Articular chondrocyte of knee joint (primary cell): ENCODE data around the gene MEIOC. TPM values are rescaled to one million over a fixed set of nuclear protein-coding genes. Genes with fewer than 3 reads are reported as not detected.

Experiments
- small RNA-seq: library from RNA; depleted of rRNA; stranded (forward); fragments of <200 nt; gene quantifications from one replicate; pipeline ENCODE3, GENCODE V24; 2012
- total RNA-seq: library from RNA; depleted of rRNA; stranded (reverse); fragments of >200 nt; gene quantifications from 2 replicates; pipeline ENCODE4 v1.2.3, GENCODE V29; 2012

The MEIOC gene
- total RNA-seq, result under 0.01 and 0.11 TPM in 2 replicates

DNA sequence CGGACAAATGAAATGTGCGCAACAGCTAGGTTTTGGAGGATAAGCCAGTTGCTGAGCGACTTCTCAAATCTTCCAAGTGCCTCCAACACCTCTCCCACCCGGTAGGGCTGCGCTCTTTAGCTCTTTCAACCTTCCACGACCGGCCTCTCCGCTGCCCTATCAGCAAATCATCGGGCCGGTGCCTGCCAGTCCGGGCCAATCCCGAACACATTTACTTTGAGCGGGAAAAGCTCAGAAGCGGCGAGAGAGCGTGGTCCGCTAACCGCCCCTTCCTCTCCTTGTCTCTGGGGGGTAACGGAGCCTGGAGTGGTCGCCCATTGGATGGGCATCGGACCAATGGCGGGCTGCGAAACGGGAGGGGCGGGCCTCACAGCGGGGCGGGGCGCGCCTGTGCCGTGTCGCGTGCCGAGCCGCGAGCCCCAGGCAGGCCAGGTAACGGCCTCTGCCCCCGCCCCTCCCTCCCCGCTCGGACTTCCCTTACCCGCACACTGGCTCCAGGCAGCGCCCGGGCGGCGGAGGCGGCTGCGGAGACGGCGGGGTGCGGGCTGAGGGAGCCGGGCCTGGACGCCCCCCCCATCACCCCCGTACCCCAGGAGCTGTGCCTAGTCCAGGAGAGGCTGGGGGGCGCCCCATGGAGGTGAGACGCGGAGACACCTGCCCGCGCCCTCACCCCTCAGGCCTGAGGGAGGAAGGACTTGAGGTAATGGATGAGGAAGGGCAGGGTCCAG, at the start of gene MEIOC:
TSS of gene MEIOC (plus strand) at position 486 of the 728 bp plus-strand sequence. CDS start at position 632, 146 bp downstream.

DNA sequence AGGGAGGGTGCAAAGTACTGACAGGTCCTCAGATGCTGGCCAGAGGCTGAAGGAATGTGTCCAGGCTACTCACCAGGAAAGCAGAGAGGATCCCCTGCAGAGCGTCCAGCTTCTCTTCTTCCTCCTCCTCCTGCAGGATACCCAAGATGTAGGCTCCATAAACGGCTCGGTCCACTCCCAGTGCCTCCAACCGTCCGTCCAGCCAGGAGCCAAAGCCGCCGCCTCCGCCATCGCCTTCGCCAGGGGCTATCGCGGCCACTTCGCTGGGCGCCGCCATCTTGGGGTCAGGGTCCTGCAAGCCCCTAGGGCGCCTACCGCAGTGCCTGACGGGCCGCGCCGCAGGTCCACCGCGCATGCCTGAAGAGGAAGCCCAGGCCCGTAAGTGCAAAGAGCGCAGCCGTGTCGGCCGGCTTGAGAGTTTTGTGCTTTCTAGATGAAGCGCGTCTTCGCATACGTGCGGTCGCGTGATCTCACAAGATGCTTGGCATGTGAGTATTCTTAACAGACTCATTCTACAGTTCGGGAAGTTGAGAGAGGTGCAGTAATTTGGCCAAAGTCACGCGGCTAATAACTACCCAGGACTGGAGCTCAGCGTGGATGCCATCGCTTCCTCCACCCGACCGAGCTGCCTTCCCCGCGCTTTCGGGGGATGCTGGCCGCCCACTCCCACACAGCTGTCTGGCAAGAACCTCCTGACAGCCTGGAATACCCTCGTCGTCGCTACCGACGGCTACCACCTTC, 33.4 kb downstream of the MEIOC start, which contains the start of gene CCDC43:
TSS of gene CCDC43 (minus strand) at position 300 of the 741 bp plus-strand sequence. CDS start at position 277, 23 bp downstream.

GRCh38 chr17:44708401-44709263, 52.4 kb downstream of the MEIOC start, which contains the start of gene DBF4B:
TSS of gene DBF4B (plus strand) at chr17:44708665. CDS start at chr17:44708821, 156 bp downstream.

Small RNAs within 50 kb of the gene (small RNA-seq; reads per million reads assigned to genes)
- gene RN7SL819P (not detected), gene SMCO4P1 (not detected)

Other genes starting within 250 kb of the MEIOC start
- 35.5 and 41.2 TPM in 2 replicates for gene GPATCH8, start 153.1 kb upstream of the MEIOC start, total RNA-seq
- 0.91 and 1.7 TPM in 2 replicates for gene FZD2, start 99.0 kb upstream of the MEIOC start, total RNA-seq
- gene CCDC43, start 33.3 kb downstream of the MEIOC start, total RNA-seq, result 43.8 and 45.2 TPM in 2 replicates
- 3.5 and 4.4 TPM in 2 replicates for gene DBF4B, start 52.2 kb downstream of the MEIOC start, total RNA-seq
- gene ADAM11, start 102.5 kb downstream of the MEIOC start, total RNA-seq, result under 0.01 and 0.13 TPM in 2 replicates
- 8.2 and 36.2 TPM in 2 replicates for gene GJC1, start 173.8 kb downstream of the MEIOC start, total RNA-seq
- not detected in 2 replicates for gene HIGD1B, start 191.4 kb downstream of the MEIOC start, total RNA-seq
- gene EFTUD2, start 243.0 kb downstream of the MEIOC start, total RNA-seq, result 76.4 and 98.5 TPM in 2 replicates